Measurements from ENCODE around the gene STX1A.

DNA sequence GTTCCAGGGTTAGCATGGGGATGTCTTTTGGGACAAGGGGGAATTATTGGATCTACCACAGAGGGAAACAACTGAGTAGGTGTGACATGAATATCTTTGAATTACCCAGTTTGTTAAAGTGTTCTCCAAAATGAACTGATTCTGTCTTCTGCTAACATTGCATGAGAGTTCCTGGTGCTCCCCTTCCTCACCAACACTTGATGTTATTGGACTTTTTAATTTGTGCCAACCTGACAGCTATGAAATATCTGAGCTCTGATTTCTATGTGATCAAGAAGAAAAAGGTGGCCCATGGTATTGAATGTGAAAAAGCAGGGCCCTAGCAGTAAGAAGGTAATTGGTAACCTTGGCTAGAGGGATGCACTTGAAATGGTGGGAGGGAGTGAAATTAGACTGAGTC lies 56.4 kb downstream of the STX1A start:
- TF ChIP-seq, protein P1, sequence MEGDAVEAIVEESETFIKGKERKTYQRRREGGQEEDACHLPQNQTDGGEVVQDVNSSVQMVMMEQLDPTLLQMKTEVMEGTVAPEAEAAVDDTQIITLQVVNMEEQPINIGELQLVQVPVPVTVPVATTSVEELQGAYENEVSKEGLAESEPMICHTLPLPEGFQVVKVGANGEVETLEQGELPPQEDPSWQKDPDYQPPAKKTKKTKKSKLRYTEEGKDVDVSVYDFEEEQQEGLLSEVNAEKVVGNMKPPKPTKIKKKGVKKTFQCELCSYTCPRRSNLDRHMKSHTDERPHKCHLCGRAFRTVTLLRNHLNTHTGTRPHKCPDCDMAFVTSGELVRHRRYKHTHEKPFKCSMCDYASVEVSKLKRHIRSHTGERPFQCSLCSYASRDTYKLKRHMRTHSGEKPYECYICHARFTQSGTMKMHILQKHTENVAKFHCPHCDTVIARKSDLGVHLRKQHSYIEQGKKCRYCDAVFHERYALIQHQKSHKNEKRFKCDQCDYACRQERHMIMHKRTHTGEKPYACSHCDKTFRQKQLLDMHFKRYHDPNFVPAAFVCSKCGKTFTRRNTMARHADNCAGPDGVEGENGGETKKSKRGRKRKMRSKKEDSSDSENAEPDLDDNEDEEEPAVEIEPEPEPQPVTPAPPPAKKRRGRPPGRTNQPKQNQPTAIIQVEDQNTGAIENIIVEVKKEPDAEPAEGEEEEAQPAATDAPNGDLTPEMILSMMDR (IDR thresholded peaks at IDR 0.05): no peak
- TF ChIP-seq POLR2A (IDR thresholded peaks at IDR 0.05): no peak
- TF ChIP-seq POLR2AphosphoS5 (IDR thresholded peaks at IDR 0.05): no peak

Measured in sigmoid colon (tissue), 4 donors.